HepG2 (cell line): ENCODE data around the gene MSANTD1.

Source experiments
- GABPB1 ChIP-seq: IDR thresholded peaks from 2 replicates; pipeline ENCODE4 v1.6.1; 2016; ENCODE audit warnings: mild to moderate bottlenecking, missing genetic modification reagents, moderate library complexity, missing compliant biosample characterization
- MXI1 ChIP-seq: IDR thresholded peaks from 3 replicates; pipeline ENCODE4 v1.6.1; 2012; ENCODE audit warnings: low read depth, low read length, inconsistent platforms, borderline replicate concordance
- SRSF4 ChIP-seq: fragments of 200-400 bp; formaldehyde crosslinking; IDR thresholded peaks from one replicate; pipeline ENCODE4 v1.6.1; 2018; ENCODE audit warnings: mild to moderate bottlenecking, low read depth, low read length, moderate library complexity; ENCODE audit not compliant: poor library complexity, severe bottlenecking

- TF ChIP-seq SRSF4 (no peak), GABPB1 (CRISPR knock-in tag) (no peak), MXI1 (no peak)
These were observed 19.0 kb upstream of the MSANTD1 start for GRCh38 chr4:3229964-3230363.
